ENCODE results near the gene UBE2D2. TPM values are rescaled to one million over a fixed set of nuclear protein-coding genes. Genes with fewer than 3 reads are reported as not detected.

UBE2D2 gene
- total and polyA plus RNA-seq, 2 experiments from 2014 or later: 88.8 to 129 TPM

DNA sequence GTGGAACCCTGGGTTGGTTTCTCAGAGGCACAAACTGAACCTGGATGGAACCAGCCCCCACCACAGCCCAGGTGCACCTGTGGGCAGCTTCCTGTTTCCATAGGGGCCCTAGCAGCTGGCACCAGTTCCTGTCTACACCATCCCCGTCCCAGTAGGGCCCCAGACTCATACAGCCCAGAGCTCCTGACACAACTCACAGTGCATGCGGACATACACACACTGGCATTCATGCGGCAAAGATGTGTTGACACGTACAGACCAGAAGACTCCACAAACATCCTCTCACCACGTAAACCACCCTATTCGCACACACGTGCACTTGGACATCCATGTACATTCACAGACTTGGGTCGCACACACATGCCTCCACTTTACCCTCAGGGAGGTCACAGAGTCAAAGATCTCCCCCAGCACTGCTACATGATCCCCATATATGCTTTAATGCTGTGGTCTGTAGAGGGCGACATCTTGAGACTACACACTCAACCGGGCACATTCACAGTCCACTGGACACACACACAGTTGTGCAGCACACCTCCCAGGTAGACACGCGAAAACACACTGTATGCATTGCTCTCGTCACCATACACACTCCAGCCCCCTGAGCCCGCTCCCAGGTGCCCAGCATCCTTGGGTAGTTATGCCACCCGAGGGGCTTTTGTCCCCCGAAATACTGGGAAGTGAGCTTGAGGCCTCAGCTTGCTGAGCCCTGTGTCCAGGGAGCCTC is 109.4 kb downstream of the UBE2D2 start:
- no peak overlapping the region for H3K4me3 ChIP-seq
- peaks cover 20% of the 10 kb centered on the region for H3F3A ChIP-seq (ENCODE audit: insufficient read depth)
- TF ChIP-seq EZH2phosphoT487 (IDR thresholded peaks at IDR 0.05; ENCODE audit: insufficient read depth, low read depth) (no peak), EZH2 (IDR thresholded peaks at IDR 0.05; ENCODE audit: insufficient read depth, poor library complexity, severe bottlenecking) (no peak)
- H3K79me2 ChIP-seq (ENCODE audit: insufficient read depth): peaks cover 97% of the 10 kb centered on the region
- no peaks in the 10 kb centered on the region for H3K9me3 ChIP-seq (ENCODE audit: low read depth)
- no peaks in the 10 kb centered on the region; the same call in 1 of the 2 replicates for H4K20me1 ChIP-seq (ENCODE audit: insufficient read depth)
- no peak overlapping the region for H3K27ac ChIP-seq
- H3K36me3 ChIP-seq (ENCODE audit: low read depth): no peaks in the 10 kb centered on the region
- in situ Hi-C loops (cut with MboI): no loop called here
- no peaks in the 10 kb centered on the region for H3K9me2 ChIP-seq (ENCODE audit: insufficient read depth)
- no peak overlapping the region for H3K4me2 ChIP-seq (ENCODE audit: unreplicated experiment)
- peak overlapping the region; percentile 3; the same call in 1 of the 2 replicates for H3K9ac ChIP-seq
- H3K27me3 ChIP-seq (replicated peaks; ENCODE audit: insufficient read depth): no peaks in the 10 kb centered on the region
- 88 to 90% methylated on average over 14 to 16 of the region's 16 CpGs for whole genome bisulfite sequencing, 2 experiments (ENCODE audit: low coverage in 1 of 2, low lambda C conversion rate in 2 of 2, missing lambda C conversion rate in 2 of 2)
- H2AFZ ChIP-seq: no peak overlapping the region
- DNase-seq: no peak
- peaks cover 32% of the 10 kb centered on the region for H3K4me1 ChIP-seq (ENCODE audit: insufficient read depth)

DNA sequence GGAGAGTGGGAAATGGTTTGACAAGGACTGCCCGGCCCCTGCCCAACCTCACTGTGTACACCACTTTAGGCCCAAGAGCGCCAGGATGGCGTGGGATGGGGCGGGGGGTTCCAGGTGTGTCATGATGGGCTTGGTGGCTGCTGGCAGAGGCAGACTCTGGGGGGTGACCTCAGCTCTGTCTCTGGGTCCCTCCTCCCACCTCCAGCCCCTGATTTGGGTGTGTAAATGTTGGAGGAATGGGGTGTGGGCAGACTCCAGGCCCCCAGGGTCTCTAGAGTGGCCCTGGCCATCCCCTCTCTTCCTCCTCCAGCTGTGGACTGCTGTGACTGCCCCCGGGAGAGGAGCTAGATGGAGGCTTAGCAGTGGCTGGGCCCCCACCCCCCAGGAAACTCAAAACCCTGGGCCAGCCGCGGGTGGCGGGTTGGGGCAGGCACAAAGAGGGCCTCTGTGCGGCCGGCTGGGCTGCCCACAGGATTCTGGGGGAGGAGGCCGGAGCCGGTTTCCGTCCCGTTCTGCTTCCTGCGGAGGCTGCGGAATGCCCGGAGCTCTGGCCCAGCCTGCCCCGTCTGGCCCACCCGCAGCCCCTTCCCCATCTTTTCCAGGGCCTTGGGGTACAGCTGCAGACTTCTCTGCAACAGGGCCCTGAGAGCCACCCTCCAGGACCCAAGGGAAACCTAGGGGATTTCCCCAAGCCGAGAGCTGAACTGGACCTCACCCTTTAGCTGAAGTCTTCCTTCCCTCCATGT is 110.1 kb downstream of the UBE2D2 start:
- in situ Hi-C loops (cut with MboI): no loop called here
- Histone ChIP-seq H4K20me1 (ENCODE audit: insufficient read depth) (no peaks in the 10 kb centered on the region; the same call in 1 of the 2 replicates), H3K9me2 (ENCODE audit: insufficient read depth) (no peaks in the 10 kb centered on the region), H3K36me3 (ENCODE audit: low read depth) (no peaks in the 10 kb centered on the region), H3K9ac (peak overlapping the region; percentile 3; the same call in 1 of the 2 replicates), H3K9me3 (ENCODE audit: low read depth) (no peaks in the 10 kb centered on the region), H3K4me2 (ENCODE audit: unreplicated experiment) (no peak overlapping the region), H3K4me1 (ENCODE audit: insufficient read depth) (peaks cover 34% of the 10 kb centered on the region), H3K79me2 (ENCODE audit: insufficient read depth) (peaks cover 94% of the 10 kb centered on the region), H2AFZ (no peak overlapping the region), H3K27me3 (replicated peaks; ENCODE audit: insufficient read depth) (no peaks in the 10 kb centered on the region), H3K27ac (no peak overlapping the region), H3K4me3 (no peak overlapping the region), H3F3A (ENCODE audit: insufficient read depth) (peaks cover 20% of the 10 kb centered on the region)
- TF ChIP-seq EZH2 (IDR thresholded peaks at IDR 0.05; ENCODE audit: insufficient read depth, poor library complexity, severe bottlenecking): no peak
- no peak for TF ChIP-seq EZH2phosphoT487 (IDR thresholded peaks at IDR 0.05; ENCODE audit: insufficient read depth, low read depth)
- no peak for DNase-seq
- 87 to 89% methylated on average over 16 to 20 of the region's 20 CpGs for WGBS, 2 experiments (ENCODE audit: low coverage in 1 of 2, low lambda C conversion rate in 2 of 2, missing lambda C conversion rate in 2 of 2)

DNA sequence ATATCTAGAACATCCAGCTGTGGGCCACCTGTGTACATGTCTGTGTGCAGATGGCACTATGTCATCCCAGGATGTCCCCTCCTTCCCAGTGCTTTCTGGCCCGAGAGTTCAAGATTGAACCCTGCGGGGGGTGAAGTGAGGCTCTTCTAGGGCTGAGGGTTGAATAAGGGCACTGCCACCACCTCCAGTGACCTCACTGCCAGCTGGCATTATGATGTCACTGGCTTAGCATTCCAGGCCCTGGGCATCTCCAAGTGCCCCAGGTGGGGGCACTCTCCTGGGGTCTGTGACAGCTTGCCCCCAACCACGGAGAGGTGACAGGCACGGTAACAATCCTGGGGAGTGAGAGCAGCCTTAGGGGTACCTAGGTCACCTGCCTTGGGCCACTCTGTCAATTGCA is 114.1 kb downstream of the UBE2D2 start:
- Histone ChIP-seq H3K9me2 (ENCODE audit: insufficient read depth) (no peaks in the 10 kb centered on the region), H3K36me3 (ENCODE audit: low read depth) (no peaks in the 10 kb centered on the region), H3K4me1 (ENCODE audit: insufficient read depth) (peaks cover 32% of the 10 kb centered on the region), H3K27ac (no peak overlapping the region), H4K20me1 (ENCODE audit: insufficient read depth) (no peaks in the 10 kb centered on the region; the same call in 1 of the 2 replicates), H3K79me2 (ENCODE audit: insufficient read depth) (peaks cover 97% of the 10 kb centered on the region), H3F3A (ENCODE audit: insufficient read depth) (peaks cover 12% of the 10 kb centered on the region), H3K4me3 (no peak overlapping the region), H2AFZ (no peak overlapping the region), H3K9ac (no peak overlapping the region), H3K27me3 (replicated peaks; ENCODE audit: insufficient read depth) (no peaks in the 10 kb centered on the region), H3K4me2 (ENCODE audit: unreplicated experiment) (no peak overlapping the region), H3K9me3 (ENCODE audit: low read depth) (no peaks in the 10 kb centered on the region)
- WGBS, 2 experiments (ENCODE audit: low coverage in 1 of 2, low lambda C conversion rate in 2 of 2, missing lambda C conversion rate in 2 of 2): 84 to 96% methylated on average over 4 of the region's 4 CpGs
- DNase-seq: no peak
- in situ Hi-C loops (cut with MboI): no loop called here
- TF ChIP-seq EZH2 (IDR thresholded peaks at IDR 0.05; ENCODE audit: insufficient read depth, poor library complexity, severe bottlenecking): no peak

DNA sequence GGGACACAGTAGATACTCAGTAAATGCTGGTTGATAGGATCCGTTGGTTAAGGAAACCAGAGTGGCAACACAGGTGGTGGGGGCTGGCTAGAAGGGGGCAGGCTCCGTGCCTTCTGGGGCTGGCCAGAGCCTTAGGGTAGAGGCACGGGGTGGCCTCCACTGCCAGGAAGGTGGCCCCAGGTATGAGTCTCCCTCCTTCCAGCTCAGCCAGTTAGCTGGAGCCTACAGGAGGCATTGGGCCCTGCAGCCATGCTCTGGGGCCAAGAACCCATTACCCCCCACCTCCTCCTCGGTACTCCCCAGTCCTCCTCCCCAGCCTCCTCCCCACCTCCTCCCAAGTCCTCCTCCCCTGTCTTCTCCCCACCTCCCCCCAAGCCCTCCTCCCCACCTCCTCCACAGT is 114.7 kb downstream of the UBE2D2 start:
- DNase-seq: no peak
- H4K20me1 ChIP-seq (ENCODE audit: insufficient read depth): no peaks in the 10 kb centered on the region; the same call in 1 of the 2 replicates
- H3K4me3 ChIP-seq: no peak overlapping the region
- no peaks in the 10 kb centered on the region for H3K27me3 ChIP-seq (replicated peaks; ENCODE audit: insufficient read depth)
- peaks cover 12% of the 10 kb centered on the region for H3F3A ChIP-seq (ENCODE audit: insufficient read depth)
- H3K9me2 ChIP-seq (ENCODE audit: insufficient read depth): no peaks in the 10 kb centered on the region
- no peak overlapping the region for H3K4me2 ChIP-seq (ENCODE audit: unreplicated experiment)
- no peaks in the 10 kb centered on the region for H3K36me3 ChIP-seq (ENCODE audit: low read depth)
- in situ Hi-C loops (cut with MboI): no loop called here
- no peaks in the 10 kb centered on the region for H3K9me3 ChIP-seq (ENCODE audit: low read depth)
- H3K79me2 ChIP-seq (ENCODE audit: insufficient read depth): peaks cover 95% of the 10 kb centered on the region
- H3K9ac ChIP-seq: no peak overlapping the region
- TF ChIP-seq EZH2phosphoT487 (IDR thresholded peaks at IDR 0.05; ENCODE audit: insufficient read depth, low read depth): no peak
- TF ChIP-seq EZH2 (IDR thresholded peaks at IDR 0.05; ENCODE audit: insufficient read depth, poor library complexity, severe bottlenecking): no peak
- H3K27ac ChIP-seq: no peak overlapping the region; the same call in 1 of the 2 replicates
- no peak overlapping the region for H2AFZ ChIP-seq
- 71 to 89% methylated on average over 3 to 4 of the region's 4 CpGs for WGBS, 2 experiments (ENCODE audit: low coverage in 1 of 2, low lambda C conversion rate in 2 of 2, missing lambda C conversion rate in 2 of 2)
- H3K4me1 ChIP-seq (ENCODE audit: insufficient read depth): peaks cover 32% of the 10 kb centered on the region

All from GM23248 (cell line).